Renal pelvis (tissue), 4 donors: ENCODE data around the gene PIP5K1B. TPM values are rescaled to one million over a fixed set of nuclear protein-coding genes. Genes with fewer than 3 reads are reported as not detected.
A peak's percentile ranks its signal among the peaks of the same experiment; 100 is the strongest.

Experiments used
- DNase-seq: peaks from one replicate; pipeline ENCODE4 v3.0.0-alpha.2; 2013
- polyA plus RNA-seq, 3 donors: library from polyadenylated mRNA; unstranded; fragments of 120-200 nt; gene quantifications; one replicate each; pipeline ENCODE4 v1.2.1, GENCODE V29; 2013; ENCODE audit not compliant: insufficient read length in 3 of 3

Gene PIP5K1B
- polyA plus RNA-seq, 3 donors: 6.0 to 6.4 (median 6.3) TPM

- DNase-seq: no peak
Observed at GRCh38 chr9:68907910-68908309, 202.9 kb downstream of the PIP5K1B start.

DNA sequence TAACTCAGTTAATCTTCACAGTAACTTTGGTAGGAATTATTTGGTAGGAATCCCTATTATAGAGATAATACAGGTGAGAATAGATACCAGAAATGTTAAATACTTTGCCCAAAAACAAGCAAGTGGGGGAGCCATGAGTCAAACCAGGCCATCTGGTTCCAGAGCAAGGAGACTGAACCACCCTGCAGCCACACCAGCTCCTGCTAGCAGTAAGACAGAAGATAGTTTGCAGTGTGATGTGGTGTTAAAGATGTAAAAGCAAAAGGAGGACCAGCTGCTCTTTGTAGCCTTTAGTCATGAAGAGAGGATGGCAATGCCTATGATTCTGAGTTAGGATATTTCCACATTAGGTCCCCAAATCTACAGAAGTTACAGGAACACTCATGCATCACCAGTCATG, 207.5 kb downstream of the PIP5K1B start:
- no peak for DNase-seq

GRCh38 chr9:68913054-68913453, 208.0 kb downstream of the PIP5K1B start:
- no peak for DNase-seq

DNA sequence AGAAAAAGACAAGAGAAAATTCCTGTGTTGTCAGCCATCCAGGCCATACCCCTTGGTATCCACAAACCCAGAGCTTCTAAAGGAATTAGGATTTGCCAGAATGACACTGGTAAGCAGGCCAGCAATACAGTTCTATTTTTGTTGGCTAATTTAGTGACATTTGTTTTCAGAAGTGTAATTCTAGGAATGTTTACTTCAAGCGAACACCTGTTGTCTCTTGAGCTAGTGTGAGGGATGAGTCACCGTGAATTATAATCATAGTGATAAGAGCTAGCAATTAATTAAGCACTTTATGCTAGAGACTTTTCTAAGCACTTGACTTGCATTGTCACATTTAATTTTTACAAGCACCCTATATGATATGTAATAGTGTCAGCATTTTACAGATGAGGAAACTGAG, 209.7 kb downstream of the PIP5K1B start:
- no peak for DNase-seq

GRCh38 chr9:68919661-68920060, 214.6 kb downstream of the PIP5K1B start:
- DNase-seq: no peak

DNA sequence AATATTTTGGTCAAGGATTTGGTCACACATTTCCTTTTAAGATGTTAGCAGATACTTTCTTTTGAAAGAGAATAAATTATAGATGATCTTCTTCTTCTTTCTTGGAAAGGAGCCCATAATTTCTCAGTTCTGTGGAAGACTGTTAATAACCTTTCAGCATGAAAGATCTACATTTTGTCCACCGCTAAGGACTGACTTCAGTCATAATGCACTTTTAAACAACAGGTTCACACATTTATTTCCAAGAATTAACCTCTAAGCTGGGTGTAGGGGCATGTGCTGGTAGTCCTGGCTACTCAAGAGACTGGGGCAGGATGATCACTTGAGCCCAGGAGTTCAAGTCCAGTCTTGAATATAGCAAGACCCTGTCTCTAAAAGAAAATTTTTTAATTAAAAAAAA, 215.9 kb downstream of the PIP5K1B start:
- no peak for DNase-seq

GRCh38 chr9:68923480-68923879, 218.4 kb downstream of the PIP5K1B start:
- DNase-seq: no peak

GRCh38 chr9:68925175-68925574, 220.1 kb downstream of the PIP5K1B start:
- no peak for DNase-seq

GRCh38 chr9:68927165-68927564, 222.1 kb downstream of the PIP5K1B start:
- no peak for DNase-seq

DNA sequence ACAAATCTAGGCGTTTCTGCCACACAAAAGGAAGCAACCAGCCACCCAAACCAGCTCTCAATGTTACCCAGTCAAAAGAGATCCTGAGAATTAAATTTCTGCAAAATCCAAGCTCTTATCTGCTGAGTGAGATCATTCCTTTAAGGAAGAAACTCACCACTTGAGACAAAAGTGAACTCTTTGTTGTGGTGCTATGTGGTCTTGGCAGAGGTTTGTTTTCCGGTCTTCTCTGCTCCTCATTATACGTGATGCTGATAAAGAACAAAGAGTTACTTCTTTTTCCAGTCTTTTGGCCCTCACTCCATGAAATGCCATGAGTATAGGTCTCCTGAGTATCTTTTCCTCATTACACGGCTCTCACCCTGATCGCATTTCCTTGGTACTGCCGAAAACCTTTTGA, 226.8 kb downstream of the PIP5K1B start:
- no peak for DNase-seq

- DNase-seq: no peak
Observed at GRCh38 chr9:68932458-68932857, 227.4 kb downstream of the PIP5K1B start.

DNA sequence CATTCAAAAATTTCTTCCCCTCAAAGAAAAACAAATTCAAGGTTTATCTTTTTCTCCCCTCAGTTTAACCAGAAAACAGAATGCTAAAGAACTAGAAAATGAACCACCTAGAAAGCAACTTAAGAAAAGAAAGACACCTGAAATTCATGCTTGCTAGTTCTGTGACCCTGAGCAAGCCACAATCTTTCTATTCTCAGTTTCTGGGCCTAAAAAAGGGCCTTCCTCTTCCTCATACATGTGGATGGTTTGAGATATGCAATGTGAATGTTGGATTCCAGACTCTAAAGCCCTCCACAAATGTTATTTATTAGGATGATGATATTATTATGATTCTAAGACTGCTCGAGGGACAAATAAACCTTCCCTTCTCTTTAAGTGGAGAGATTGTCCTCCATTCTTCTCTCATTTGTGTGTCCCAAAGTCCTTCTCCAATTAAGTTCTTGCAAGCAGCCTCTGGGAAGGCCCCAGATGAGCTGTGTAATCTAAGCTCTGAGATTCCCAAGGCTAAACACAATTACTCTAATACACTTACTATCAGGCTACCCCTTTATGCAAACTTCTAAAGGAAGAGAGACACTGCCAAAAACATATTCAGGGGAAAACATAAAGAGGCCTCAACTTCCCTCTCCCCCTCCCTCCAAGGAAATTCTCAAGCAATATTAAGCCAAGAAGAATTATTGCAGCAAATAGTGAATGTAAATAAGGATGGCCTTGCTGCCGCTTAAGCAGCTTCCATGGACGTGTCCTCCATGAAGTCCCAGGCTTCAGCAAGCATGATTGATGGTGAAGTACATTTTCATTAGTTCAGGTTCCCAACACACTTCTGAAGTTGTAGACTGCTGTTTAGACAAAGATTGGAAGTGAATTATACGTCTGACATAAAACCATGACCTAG, 228.6 kb downstream of the PIP5K1B start:
- peak; percentile 52 for DNase-seq

DNA sequence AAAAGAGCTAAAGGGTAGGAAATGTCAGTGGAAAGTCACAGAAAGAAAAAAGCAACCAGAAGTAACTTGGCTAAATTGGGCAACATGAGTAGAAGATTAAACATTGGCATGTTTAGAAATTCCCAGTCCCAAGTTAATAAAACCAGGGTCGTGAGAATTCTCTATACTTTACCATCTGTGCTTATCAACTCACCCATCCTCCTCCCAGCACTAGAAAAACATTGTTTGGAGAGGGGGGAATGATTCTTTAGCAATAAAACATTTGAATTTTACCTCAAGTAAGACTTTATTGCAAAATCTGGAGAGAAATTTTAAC, 229.2 kb downstream of the PIP5K1B start:
- no peak for DNase-seq

- no peak for DNase-seq
Observed at GRCh38 chr9:68940573-68940972, 235.5 kb downstream of the PIP5K1B start.

DNA sequence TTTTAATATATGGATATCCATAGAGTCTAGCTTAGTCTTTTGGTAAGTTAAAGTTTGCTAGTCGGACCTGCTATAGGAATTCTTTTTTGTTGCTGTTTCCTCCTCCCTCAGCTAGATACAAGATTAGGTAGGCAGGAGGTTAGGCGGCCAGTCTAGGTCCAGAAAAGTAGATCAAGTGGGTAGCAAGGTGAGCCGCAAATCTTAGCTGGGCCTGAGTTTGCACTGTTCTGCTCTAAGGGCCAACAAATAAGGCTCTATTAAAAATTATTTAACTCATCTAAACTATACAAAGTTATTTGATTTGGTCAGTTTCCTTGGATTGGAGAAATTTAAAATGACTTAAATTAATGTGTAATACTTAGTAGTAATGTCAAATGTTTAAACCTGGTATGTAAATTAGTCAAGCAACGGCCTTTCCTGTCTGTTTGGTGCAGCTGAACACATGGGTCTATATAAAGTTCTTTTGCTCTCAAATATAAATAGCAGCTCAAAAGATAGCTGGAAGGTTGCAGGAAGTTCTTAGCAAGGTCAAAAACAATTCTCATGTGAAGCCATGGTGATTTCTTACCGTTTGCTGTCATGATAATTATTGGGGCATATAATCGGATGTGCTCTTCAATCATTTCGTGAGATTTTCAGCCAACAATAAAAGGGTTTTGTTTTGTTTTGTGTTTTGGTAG, 236.9 kb downstream of the PIP5K1B start:
- no peak for DNase-seq

DNA sequence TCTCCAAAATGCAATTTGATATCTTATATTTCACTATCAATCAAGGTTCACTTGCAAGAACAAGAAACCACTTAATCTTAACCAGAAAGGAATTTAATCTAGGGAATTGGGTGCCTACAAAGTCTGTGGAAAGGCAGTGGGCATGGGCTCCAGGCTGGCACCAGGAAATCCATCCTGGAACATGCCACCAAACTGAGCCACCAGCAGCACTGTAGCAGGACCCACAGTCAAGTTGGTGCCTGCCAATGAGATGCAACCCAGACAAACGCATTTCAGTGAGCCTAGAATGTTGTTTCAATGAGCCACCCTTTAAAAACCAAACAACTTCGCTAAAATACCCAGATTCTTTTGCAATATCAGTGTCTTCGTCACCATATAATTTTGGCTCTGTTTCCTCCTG, 237.8 kb downstream of the PIP5K1B start:
- DNase-seq: no peak

GRCh38 chr9:68947015-68947414, 242.0 kb downstream of the PIP5K1B start:
- no peak for DNase-seq

GRCh38 chr9:68947842-68948569, 243.0 kb downstream of the PIP5K1B start:
- no peak for DNase-seq

DNA sequence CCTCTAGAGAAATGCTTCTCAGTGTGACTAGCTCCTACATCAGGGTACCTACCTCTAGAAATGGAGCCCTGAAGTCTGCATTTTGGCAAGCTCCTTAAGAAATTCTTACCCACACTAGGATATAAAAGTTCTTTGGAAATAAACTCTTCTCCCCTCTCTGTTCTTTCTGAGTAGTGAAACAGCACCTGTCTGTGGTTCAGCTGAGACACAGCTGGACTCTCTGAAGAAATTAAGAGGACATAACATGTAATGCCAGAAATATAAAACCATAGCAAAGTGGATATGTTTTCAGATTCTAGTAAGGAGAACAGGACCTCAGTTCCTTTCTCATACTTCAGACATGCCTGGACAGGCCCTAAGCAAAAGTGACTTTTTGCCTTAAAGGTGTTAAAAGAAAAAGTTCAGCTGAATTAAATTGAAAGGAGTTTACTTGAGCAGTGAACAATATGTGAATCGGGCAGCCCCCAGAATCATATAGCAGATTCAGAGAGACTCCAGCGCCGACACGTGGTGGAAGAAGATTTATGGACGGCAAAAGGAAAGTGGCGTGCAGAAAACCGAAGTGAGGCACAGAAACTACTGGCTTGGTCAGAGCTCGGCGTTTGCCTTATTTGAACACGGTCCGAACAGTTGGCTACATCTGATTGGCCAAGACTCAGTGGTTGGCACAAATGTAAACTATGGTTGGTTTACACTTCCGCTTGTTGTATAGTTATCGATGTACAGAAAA, 244.4 kb downstream of the PIP5K1B start:
- DNase-seq: peak; percentile 42

DNA sequence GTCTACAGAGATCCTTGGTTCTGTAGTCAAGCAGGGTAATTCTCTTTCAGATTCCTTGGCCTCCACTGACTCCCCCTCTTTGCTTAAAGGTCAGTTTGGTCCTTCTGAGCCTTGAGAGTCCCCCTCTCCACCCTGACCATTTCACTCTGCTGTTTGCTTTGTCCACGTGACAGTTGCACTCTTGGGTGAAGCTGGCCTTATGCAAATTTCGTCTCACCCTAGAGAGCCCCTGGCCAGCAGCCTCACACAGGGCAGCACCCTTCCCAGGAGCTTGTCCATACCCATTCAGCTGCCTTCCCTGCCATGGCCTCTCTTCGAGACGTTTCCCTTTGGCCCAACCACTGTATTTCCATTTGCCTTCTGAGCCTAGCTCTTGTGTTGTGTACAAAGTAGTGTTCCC, 245.1 kb downstream of the PIP5K1B start:
- DNase-seq: no peak

DNA sequence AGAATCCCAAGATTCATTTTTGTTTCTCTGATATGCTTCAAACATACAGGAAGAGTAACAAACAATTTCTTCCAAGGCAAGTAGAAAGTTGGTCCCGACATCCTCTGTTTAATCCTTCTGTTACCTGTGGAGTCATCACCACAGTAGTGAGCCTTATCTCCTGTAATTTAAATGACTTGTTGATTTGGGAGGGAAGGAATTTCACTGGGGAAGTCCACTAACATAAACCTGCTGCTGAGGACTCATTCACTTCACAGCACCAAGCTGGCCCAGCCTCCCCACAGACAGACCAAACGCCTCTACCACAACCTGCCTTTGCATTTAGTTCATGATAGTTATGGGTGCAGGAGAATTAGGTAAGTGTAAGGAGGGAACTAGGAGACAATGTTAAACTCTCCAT, 245.6 kb downstream of the PIP5K1B start:
- DNase-seq: no peak
